GM19239 (cell line): ENCODE data around the gene NSL1.
A peak's percentile ranks its signal among the peaks of the same experiment; 100 is the strongest.
"Not testable (repeated sequence)": the region's sequence is repeated elsewhere in the genome, so short reads cannot be mapped to it uniquely, and the experiment has no call there.

ENCODE experiments used
- DNase-seq: peaks from one replicate; pipeline ENCODE4 v3.0.0; 2011; ENCODE audit warnings: low spot score; ENCODE audit not compliant: insufficient read length
- FAIRE-seq: peaks from 2 replicates; lab custom pipeline; 2011; peaks lifted over from hg19 to GRCh38; lab: Jason Lieb, UNC

Gene NSL1

DNA sequence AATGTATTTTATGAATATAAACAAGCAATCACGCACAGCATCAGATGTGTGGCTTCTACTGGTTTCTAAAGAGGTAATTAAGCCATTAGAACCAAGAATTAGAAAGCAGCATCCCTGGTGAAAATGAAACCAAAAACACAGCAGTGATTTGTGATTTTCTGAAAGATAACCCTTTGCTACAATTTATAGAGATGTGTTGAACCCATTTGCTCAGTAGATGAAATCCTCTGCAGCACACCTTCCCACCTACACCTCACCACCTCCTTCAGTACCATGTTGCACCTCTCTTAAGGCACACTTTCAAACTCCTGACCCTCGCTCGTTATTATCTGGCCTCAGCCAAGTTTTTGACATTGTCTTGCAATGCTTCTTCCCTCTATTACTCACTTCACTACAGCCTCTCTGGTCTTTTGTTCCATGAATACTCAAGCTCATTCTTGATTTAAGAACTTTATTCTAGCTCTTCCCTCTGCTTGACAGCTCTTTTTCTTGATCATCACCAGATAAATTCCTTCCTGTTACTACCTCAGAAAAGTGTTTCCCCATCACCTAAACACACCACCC lies 38.6 kb downstream of the NSL1 start:
- DNase-seq (no peak), FAIRE-seq (peak; percentile 65)

GRCh38 chr1:212752252-212752933 lies 39.2 kb downstream of the NSL1 start:
- FAIRE-seq: peak; percentile 8

DNA sequence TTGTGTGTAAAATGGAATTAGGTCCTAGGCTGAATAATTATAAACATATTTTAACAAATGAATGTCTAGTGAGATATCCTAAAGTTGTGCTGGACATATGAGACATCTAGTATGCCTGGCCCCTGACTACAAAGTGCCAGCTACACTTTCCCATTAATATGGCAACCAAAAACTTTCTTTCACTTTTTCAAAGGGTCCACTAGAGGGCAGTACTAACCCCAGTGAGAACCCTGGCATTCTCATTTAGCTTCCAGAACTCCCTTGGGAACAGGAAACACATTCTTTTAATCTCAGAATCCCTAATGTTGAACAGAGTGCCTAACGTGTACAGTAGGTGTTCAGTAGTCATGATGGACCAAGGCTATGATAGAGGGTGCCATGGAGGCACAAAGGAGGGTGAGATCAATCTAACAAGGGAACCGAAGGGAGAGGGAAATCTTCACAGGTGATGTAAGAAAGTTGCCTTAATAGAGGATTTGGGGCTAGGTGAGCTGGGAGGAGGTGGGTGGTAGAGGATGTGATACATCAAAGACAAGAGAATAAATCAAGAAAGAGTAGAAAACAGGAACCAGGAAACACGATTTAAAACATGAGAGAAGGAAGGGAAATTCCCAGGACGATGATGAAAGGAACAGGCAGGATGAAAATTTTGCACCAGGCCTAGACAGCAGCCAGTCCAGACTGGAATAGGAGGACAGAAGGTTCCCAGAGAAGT lies 41.6 kb downstream of the NSL1 start:
- DNase-seq (no peak), FAIRE-seq (peak; percentile 42)

More at GRCh38 chr1:212752252-212752933, 39.2 kb downstream of the NSL1 start:
- no peak for DNase-seq

DNA sequence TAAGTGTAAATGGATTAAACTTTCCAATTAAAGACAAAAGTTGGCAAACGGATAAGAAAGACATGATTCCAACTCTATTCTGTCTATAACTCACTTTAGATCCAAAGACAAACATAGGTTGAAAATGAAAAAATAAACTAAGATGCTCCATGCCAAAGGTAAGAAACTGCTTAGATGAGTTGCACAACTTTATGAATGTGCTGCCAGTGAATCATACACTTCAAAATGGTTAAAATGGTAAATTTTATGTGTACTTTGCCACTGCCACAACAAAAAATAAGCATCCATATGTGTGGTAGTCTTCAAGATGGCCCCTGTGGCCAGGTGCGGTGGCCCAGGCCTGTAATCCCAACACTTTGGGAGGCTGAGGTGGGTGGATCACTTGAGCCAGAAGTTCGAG lies 45.0 kb downstream of the NSL1 start:
- FAIRE-seq: no peak
- DNase-seq: no peak

GRCh38 chr1:212745303-212745702 lies 46.3 kb downstream of the NSL1 start:
- DNase-seq: no peak
- FAIRE-seq: no peak

DNA sequence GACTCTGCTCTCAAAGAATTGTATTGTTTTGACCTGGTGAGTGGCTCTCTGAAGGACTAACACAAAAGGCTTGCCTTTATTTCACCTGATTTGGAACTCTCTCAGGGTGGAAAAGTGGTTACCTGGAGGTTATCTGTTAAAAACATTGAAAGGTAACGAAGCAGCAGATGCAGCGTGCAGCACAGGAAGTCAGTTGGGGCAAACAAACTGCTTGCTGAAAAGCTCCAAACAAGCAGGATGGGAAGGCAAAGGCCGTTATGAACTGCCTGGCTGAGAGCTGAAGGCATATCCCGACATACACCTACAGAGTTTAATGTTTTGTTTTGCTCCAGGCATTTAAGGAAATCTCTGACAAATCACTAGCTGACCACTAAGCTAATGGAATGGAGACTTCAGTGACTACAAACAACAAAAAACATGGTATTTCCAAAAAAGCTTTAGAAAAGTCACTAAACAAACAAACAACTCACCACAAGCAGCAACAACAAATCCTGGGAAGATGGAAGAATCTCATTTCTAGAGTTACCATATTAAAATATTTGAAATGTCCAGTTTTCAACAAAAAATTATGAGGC lies 47.6 kb downstream of the NSL1 start:
- no peak for FAIRE-seq
- DNase-seq: no peak

- DNase-seq (no peak), FAIRE-seq (peak; percentile 42)
Observed at GRCh38 chr1:212738330-212738729, 53.2 kb downstream of the NSL1 start.

DNA sequence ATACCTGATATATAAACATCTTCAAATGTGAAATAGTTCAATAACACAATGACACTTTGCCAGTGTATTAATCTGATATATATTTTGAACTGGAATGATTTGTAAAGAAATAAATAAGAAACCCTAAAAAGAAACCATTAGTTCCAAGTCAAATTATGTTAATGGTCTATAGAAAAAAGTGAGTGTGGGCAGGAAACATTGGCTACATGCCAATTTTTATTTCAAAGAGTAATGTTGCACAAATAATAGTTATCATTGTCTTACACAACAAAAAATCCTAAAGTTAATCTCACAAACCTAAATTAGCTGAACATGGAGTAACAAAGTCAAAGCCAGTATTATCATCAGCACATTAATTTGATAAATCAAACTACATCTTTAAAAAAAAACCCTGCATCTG lies 54.0 kb downstream of the NSL1 start:
- DNase-seq (no peak), FAIRE-seq (peak; percentile 48)

DNA sequence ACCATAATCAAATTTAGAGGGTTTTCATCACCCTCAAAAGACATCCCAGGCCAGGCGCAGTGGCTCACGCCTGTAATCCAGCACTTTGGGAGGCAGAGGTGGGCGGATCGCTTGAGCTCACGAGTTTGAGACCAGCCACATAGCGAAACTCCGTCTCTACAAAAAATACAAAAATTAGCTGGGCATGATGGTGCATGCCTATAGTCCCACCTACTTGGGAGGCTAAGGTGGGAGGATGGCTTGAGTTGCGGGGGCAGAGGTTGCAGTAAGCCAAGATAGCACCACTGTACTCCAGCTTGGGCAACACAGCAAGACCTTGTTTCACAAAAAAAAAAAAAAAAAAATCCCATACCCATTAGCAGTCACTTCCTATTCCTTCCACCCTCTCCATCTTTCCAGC lies 58.5 kb downstream of the NSL1 start:
- no peak for DNase-seq
- no peak for FAIRE-seq

GRCh38 chr1:212731630-212732029 lies 59.9 kb downstream of the NSL1 start:
- no peak for FAIRE-seq
- DNase-seq: no peak

GRCh38 chr1:212728606-212729005 lies 63.0 kb downstream of the NSL1 start:
- FAIRE-seq (no peak), DNase-seq (no peak)

DNA sequence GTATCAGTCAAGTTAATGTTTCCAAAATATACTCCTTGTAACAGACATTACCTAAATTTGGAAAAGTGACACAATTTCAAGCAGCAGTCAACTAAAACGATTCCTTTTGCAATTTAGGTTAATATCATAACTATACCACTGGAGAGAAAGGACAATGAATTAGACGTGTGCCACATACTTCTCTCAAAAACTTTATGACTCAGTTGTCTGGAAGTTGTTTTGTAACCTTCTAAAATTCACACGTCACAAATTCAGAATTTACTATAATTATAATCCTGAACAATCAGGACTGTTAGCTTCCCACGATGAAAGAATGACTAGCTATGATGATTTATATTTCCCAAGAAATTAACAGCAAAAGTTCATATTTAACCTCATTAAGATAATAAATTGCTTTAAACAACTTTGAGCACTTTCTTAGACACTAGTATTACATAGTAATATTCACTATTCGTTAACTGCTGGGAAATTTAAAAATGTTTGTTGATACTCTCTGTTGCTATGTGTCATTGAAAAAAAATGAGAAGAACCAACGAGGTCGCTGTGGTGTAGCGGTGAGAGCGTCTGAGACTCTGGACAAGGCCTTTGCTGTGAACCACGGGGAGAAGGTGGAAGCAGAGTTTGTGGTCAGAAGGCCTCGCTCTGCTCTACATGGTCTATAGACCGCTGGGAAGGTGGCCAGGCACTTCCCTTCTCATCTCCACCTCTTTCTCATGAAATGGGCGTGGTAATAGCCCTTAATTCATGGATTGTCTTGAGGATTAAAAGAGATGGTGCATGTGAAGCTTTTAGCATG lies 64.0 kb downstream of the NSL1 start:
- FAIRE-seq: no peak

DNA sequence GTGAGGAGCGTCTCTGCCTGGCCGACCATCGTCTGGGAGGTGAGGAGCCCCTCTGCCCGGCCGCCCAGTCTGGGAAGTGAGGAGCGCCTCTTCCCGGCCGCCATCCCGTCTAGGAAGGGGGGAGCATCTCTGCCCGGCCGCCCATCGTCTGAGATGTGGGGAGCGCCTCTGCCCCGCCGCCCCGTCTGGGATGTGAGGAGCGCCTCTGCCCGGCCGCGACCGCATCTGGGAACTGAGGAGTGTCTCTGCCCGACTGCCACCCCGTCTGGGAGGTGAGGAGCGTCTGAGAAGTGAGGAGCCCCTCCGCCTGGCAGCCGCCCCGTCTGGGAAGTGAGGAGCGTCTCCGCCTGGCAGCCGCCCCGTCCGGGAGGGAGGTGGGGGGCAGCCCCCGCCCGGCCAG lies 66.9 kb downstream of the NSL1 start:
- FAIRE-seq, DNase-seq: not testable (repeated sequence)

More for the DNA sequence above, 64.0 kb downstream of the NSL1 start:
- no peak for DNase-seq

GRCh38 chr1:212722270-212722957 lies 69.2 kb downstream of the NSL1 start:
- DNase-seq: no peak
- peak; percentile 4 for FAIRE-seq

DNA sequence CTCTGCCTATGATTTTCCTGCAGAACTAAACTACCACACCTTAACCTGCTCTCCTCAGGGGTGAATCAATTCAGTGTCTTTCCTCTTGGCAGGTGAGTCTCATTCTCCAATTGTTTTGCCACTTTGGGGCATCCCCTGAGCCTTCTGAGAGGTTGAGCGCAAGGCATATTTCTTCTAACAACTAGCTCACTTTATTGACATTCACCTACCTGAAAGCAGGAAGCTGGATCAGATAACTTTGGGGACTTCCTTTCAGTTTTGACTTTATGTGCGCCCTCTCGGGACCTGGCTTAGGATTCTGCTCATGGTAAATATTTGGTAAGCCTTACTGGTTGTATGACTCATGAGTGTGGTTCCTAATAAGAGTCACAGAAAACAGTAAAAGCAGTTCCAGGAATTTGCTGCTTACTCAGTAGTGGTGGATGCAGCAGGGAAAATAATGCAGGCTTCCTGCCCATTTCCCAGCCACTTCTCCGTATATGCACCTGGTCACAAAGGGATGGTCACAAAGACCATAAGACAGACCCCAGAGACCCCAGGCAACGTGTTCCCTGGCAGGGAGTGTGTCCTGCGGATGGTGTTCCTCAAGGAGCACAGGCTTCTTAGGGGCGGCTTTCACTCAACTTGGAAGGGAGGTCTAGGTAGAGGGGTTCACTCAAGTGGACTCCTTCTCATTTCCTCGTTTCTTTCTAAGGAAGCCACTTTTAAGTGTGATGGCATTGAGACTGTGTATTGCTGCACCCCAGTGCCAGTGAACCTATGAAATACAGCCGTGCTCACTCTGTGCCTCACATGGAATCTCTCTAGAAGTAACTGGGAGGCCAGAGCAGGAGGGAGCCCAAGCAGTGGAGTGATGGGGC lies 70.0 kb downstream of the NSL1 start:
- no peak for FAIRE-seq

DNA sequence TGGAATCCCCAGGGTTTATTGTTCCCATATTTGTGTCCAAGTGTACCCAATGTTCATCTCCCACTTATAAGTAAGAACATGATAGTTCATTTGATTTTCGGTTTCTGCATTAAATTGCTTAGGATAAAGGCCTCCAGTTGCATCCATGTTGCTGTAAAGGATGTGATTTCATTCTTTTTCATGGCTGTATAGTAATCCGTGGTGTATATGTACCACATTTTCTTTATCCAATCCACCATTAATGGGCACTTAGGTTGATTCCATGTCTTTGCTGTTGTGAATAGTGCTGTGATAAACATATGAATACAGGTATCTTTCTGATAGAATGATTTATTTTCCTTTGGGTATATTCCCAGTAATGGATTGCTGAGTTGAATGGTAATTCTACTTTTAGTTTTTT lies 71.9 kb downstream of the NSL1 start:
- FAIRE-seq (no peak), DNase-seq (no peak)

More for the DNA sequence above, 70.0 kb downstream of the NSL1 start:
- DNase-seq: no peak

GRCh38 chr1:212718499-212718898 lies 73.1 kb downstream of the NSL1 start:
- no peak for FAIRE-seq
- no peak for DNase-seq

DNA sequence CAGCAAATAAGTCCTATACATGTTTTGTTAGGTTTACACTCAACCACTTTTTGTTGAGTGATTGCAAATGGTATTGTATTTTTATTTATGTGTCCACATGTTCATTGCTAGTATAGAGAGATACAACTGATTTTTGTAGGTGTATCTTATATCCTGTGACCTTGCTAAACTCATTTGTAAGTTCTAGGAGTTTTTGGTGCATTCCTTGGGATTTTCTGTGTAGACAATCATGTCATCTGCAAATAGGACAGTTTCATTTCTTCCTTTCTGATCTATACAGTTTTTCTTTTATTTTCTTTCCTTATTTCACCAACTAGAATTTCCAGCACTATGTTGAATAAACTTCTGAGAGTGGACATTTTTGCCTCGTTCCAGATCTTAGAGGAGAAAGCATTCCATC lies 75.4 kb downstream of the NSL1 start:
- FAIRE-seq (no peak), DNase-seq (no peak)
